Endothelial cell of umbilical vein (primary cell): Measurements from ENCODE around the gene SUPT5H. TPM values are rescaled to one million over a fixed set of nuclear protein-coding genes. Genes with fewer than 3 reads are reported as not detected.
A peak's percentile ranks its signal among the peaks of the same experiment; 100 is the strongest.

Source experiments
- BruUV-seq: library from RNA; stranded (reverse); fragments of 400-500 nt; replicated peaks from 2 replicates; lab custom pipeline; 2021; lab: Mats Ljungman, UMichigan
- CTCF ChIA-PET: fragments of 300-600, 350-600 bp; sonication (Branson Sonifier 250); formaldehyde crosslinking; loops from one replicate; lab custom pipeline; 2021; ENCODE audit warnings: antibody characterized with exemption, inconsistent platforms; lab: Charles Lee
- POLR2A ChIA-PET: fragments of 300-600, 350-600 bp; sonication (Branson Sonifier 250); formaldehyde crosslinking; loops from one replicate; lab custom pipeline; 2021; ENCODE audit warnings: antibody characterized with exemption, inconsistent platforms; lab: Charles Lee
- DNase-seq: peaks from one replicate; pipeline ENCODE4 v3.0.0-alpha.2; 2011; ENCODE audit warnings: low read depth, low spot score
- FAIRE-seq: peaks from 2 replicates; lab custom pipeline; 2011; peaks lifted over from hg19 to GRCh38; lab: Jason Lieb, UNC
- H2AFZ ChIP-seq: 2 replicates; pipeline ENCODE4 v1.6.0; 2012; ENCODE audit warnings: low read depth, low read length, control low read depth, inconsistent platforms
- H3K27ac ChIP-seq: 2 replicates; pipeline ENCODE4 v1.5.1; 2011; ENCODE audit warnings: low read depth, mild to moderate bottlenecking, control low read depth, low read length, moderate library complexity; ENCODE audit not compliant: insufficient read depth
- H3K27me3 ChIP-seq, 2 experiments: 2 replicates each; pipeline versions ENCODE4 v1.6.0 to v1.6.1; 2011; ENCODE audit warnings: low read length in 2 of 2, mixed read lengths in 1 of 2; ENCODE audit not compliant: control insufficient read depth in 2 of 2, insufficient read depth in 2 of 2
- H3K36me3 ChIP-seq, 2 experiments: 2 replicates in 1 of 2; 3 replicates in 1 of 2; pipeline ENCODE4 v1.5.1; 2011; ENCODE audit warnings: low read length in 2 of 2, mild to moderate bottlenecking in 1 of 2, moderate library complexity in 1 of 2; ENCODE audit not compliant: control insufficient read depth in 2 of 2, insufficient read depth in 2 of 2; ENCODE audit errors: extremely low read depth in 1 of 2
- H3K4me1 ChIP-seq: 3 replicates; pipeline ENCODE4 v1.5.1; 2011; ENCODE audit warnings: mild to moderate bottlenecking, low read length; ENCODE audit not compliant: control insufficient read depth, insufficient read depth; ENCODE audit errors: extremely low read depth
- H3K4me2 ChIP-seq: 2 replicates; pipeline ENCODE4 v1.6.1; 2011; ENCODE audit warnings: low read length, control low read depth, mixed read lengths; ENCODE audit not compliant: insufficient read depth
- H3K4me3 ChIP-seq, 3 experiments: fragments of 200-600 bp in 1 of 3; sonication (generic), shearing (Covaris generic) in 1 of 3; replicated peaks in 1 of 3; 2 replicates each; pipeline ENCODE4 v1.5.1; 2011 to 2016; ENCODE audit warnings: control low read depth in 3 of 3, low read length in 3 of 3, mild to moderate bottlenecking in 2 of 3, inconsistent platforms in 1 of 3, low read depth in 1 of 3, moderate library complexity in 1 of 3; ENCODE audit not compliant: insufficient read depth in 1 of 3
- H3K79me2 ChIP-seq: 2 replicates; pipeline ENCODE4 v1.6.0; 2012; ENCODE audit warnings: low read length, inconsistent platforms; ENCODE audit not compliant: control insufficient read depth, insufficient read depth
- H3K9ac ChIP-seq: replicated peaks from 2 replicates; pipeline ENCODE3; 2011; ENCODE audit warnings: low read length, control low read depth; ENCODE audit not compliant: insufficient read depth; ENCODE audit errors: extremely low read depth
- H3K9me1 ChIP-seq: replicated peaks from 3 replicates; pipeline ENCODE4 v1.6.0; 2011; ENCODE audit warnings: mild to moderate bottlenecking, low read length; ENCODE audit not compliant: control insufficient read depth, insufficient read depth; ENCODE audit errors: extremely low read depth
- H3K9me3 ChIP-seq: replicated peaks from 2 replicates; pipeline ENCODE4 v1.5.1; 2012; ENCODE audit warnings: low read length, inconsistent platforms; ENCODE audit not compliant: control insufficient read depth, insufficient read depth
- H4K20me1 ChIP-seq: replicated peaks from 2 replicates; pipeline ENCODE3; 2011; ENCODE audit warnings: mild to moderate bottlenecking, low read length; ENCODE audit not compliant: control insufficient read depth, insufficient read depth; ENCODE audit errors: extremely low read depth
- CTCF ChIP-seq, 2 donors: IDR thresholded peaks; 1 replicate in 1 of 2; 2 replicates in 1 of 2; pipeline ENCODE4 v1.5.1; 2011; ENCODE audit warnings: low read length in 2 of 2, mild to moderate bottlenecking in 2 of 2, moderate library complexity in 2 of 2, control low read depth in 1 of 2, inconsistent platforms in 1 of 2, low read depth in 1 of 2; ENCODE audit not compliant: insufficient read depth in 1 of 2; ENCODE audit errors: extremely low read depth in 1 of 2
- EZH2 ChIP-seq: IDR thresholded peaks from 2 replicates; pipeline ENCODE4 v1.6.1; 2012; ENCODE audit warnings: borderline replicate concordance, low read depth, mild to moderate bottlenecking, moderate library complexity, low read length, inconsistent platforms; ENCODE audit not compliant: severe bottlenecking
- FOS ChIP-seq: IDR thresholded peaks from 2 replicates; pipeline ENCODE4 v1.6.1; 2011; ENCODE audit warnings: mild to moderate bottlenecking, low read length, moderate library complexity, borderline replicate concordance; ENCODE audit not compliant: insufficient read depth
- GATA2 ChIP-seq: IDR thresholded peaks from 2 replicates; pipeline ENCODE4 v1.7.0; 2011; ENCODE audit warnings: low read depth, mild to moderate bottlenecking, moderate library complexity, mixed read lengths, low read length; ENCODE audit not compliant: insufficient read length, insufficient read depth
- JUN ChIP-seq: IDR thresholded peaks from 2 replicates; pipeline ENCODE4 v1.6.1; 2011; ENCODE audit warnings: borderline replicate concordance, low read depth; ENCODE audit not compliant: insufficient read length, insufficient read depth
- MAX ChIP-seq: IDR thresholded peaks from 2 replicates; pipeline ENCODE4 v1.6.1; 2011; ENCODE audit not compliant: insufficient read depth, insufficient read length
- MYC ChIP-seq: IDR thresholded peaks from one replicate; pipeline ENCODE4 v1.6.1; 2011; ENCODE audit warnings: mild to moderate bottlenecking, low read depth, low read length
- POLR2A ChIP-seq: IDR thresholded peaks from 2 replicates; pipeline ENCODE4 v1.6.1; 2012; ENCODE audit warnings: low read depth, mild to moderate bottlenecking, control low read depth, low read length
- POLR2AphosphoS5 ChIP-seq: IDR thresholded peaks from 2 replicates; pipeline ENCODE4 v1.6.1; 2012; ENCODE audit warnings: low read depth, mild to moderate bottlenecking, control low read depth, low read length, moderate library complexity; ENCODE audit not compliant: insufficient read depth
- dilution Hi-C: fragments of 300-500 bp; cut with MboI; formaldehyde crosslinking; loops from one replicate; pipeline ENCODE4 v1.15.0; 2019; ENCODE audit warnings: low sequenced_read_pairs; ENCODE audit not compliant: extremely low pct_ligation_motif_present
- intact Hi-C: fragments of 100-400 bp; cut with micrococcal nuclease; formaldehyde crosslinking; loops from one replicate; pipeline ENCODE4 v1.10.0; 2022
- polyA plus RNA-seq, 4 experiments: library from polyadenylated mRNA; depleted of rRNA in 3 of 4; stranded (reverse) in 3 of 4; unstranded in 1 of 4; fragments of >200 nt; gene quantifications; 2 replicates each; pipeline versions ENCODE4 v1.2.1 to v1.2.3, GENCODE V29; 2011 to 2012; ENCODE audit warnings: missing spikeins in 1 of 4
- total RNA-seq: library from RNA; stranded (reverse); gene quantifications from 2 replicates; pipeline ENCODE4 v1.2.3, GENCODE V29; 2021

SUPT5H gene
- total and polyA plus RNA-seq, 2 donors (not counting 3 experiments of a cell fraction or from before 2014, with no cell fraction given), result 87.6 to 120 TPM

DNA sequence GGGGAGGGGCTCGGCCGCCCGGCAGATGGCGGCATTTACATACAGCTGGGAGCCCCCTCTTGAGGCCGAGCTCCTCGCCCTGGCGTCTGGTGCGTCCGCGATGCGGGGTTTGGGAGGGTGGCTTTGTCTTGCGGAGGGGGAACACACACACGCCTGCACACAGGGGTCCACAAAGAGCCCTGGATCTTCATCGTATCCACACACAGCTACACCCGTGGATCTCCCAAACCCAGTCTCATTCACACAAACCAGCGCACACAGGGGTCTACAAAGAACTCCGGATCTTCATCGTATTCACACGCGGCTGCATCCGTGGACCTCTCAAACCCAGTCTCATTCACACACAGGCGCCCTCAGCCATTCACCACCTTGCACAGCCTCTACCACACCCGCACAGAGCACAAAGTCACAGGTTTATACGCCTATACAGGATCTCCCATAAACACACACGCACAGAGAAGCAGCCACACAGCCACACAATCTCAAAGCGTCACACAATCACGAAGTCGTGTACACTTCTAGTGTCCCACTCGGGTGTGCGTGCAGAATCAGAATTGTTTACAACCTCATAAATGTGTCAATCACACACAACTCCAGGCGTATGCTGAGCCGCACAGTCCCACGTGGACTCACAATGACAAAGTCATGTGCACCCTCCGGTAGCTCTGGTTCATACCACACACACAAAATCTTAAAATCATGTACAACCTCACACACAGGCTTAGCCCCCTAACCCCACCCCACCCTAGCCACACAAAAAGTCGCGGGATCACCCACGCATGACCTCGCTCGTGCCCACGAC lies 52.8 kb downstream of the SUPT5H start:
- ChIA-PET CTCF (interaction anchor here (0.7 to 2.2 kb wide), 15 partner anchors 10 to 294 kb away, joined by 3 to 14 read pairs (median 4); partner anchors contain the start of genes EID2 and EID2B), POLR2A (interaction anchor here (0.7 kb wide), 1 partner anchor 38 kb away, joined by 3 read pairs; no protein-coding TSS in a partner anchor)
- FAIRE-seq (peak; percentile 24), DNase-seq (peak; percentile 56)
- H3K9me3 ChIP-seq, result no peaks in the 10 kb centered on the region
- no peaks in the 10 kb centered on the region for H3K36me3 ChIP-seq
- no TSS peak for BruUV-seq
- peak overlapping the region in 2 of 3 experiments; percentile 9 to 19 for H3K4me3 ChIP-seq
- H3K9ac ChIP-seq, result no peak overlapping the region
- H3K27ac ChIP-seq, result no peak overlapping the region
- peaks cover 9% of the 10 kb centered on the region for H3K4me1 ChIP-seq
- TF ChIP-seq MAX (peak; percentile 37), MYC (no peak), FOS (no peak), POLR2AphosphoS5 (no peak), EZH2 (peak; percentile 57), JUN (no peak), POLR2A (no peak), CTCF (IDR thresholded peaks at IDR 0.05; ENCODE audit: extremely low read depth in 1 of 2, insufficient read depth in 1 of 2, low read depth in 1 of 2, low read length in 2 of 2) (peak; percentile 34 to 56), GATA2 (no peak)
- peak overlapping the region; percentile 68 for H2AFZ ChIP-seq
- dilution Hi-C loops (no loop called here), intact Hi-C loops (loop anchor here (1.0 to 2.0 kb wide), 2 partner anchors 17 to 34 kb away; partner anchors contain the start of genes EID2B and TIMM50)
- H3K9me1 ChIP-seq, result no peaks in the 10 kb centered on the region
- peak overlapping the region; percentile 61 for H3K4me2 ChIP-seq
- peaks cover 25 to 27% of the 10 kb centered on the region in 2 experiments for H3K27me3 ChIP-seq
- no peaks in the 10 kb centered on the region for H4K20me1 ChIP-seq
- H3K79me2 ChIP-seq, result no peaks in the 10 kb centered on the region
